HepG2 (cell line): Measurements from ENCODE around the gene SHC1. TPM values are rescaled to one million over a fixed set of nuclear protein-coding genes. Genes with fewer than 3 reads are reported as not detected.
A peak's percentile ranks its signal among the peaks of the same experiment; 100 is the strongest.

Source experiments
- BATF2 ChIP-seq: sonication (generic); formaldehyde crosslinking; IDR thresholded peaks from 2 replicates; pipeline ENCODE4 v1.8.0; 2022; ENCODE audit warnings: mild to moderate bottlenecking, missing genetic modification reagents, moderate library complexity
- BORCS8-MEF2B ChIP-seq: sonication (generic); formaldehyde crosslinking; IDR thresholded peaks from 2 replicates; pipeline ENCODE4 v1.8.0; 2022; ENCODE audit warnings: mild to moderate bottlenecking, missing genetic modification reagents
- CREB1 ChIP-seq, 2 experiments: fragments of 450-650 bp in 1 of 2; IDR thresholded peaks; 2 replicates each; pipeline ENCODE4 v1.6.1; 2016 to 2017; ENCODE audit warnings: control low read depth in 1 of 2, mild to moderate bottlenecking in 1 of 2, missing compliant biosample characterization in 1 of 2, missing genetic modification characterization in 1 of 2
- HIVEP1 ChIP-seq: sonication (generic); formaldehyde crosslinking; IDR thresholded peaks from 2 replicates; pipeline ENCODE4 v1.4.0; 2020; ENCODE audit warnings: mild to moderate bottlenecking, missing genetic modification reagents
- KDM5B ChIP-seq: sonication (generic); formaldehyde crosslinking; IDR thresholded peaks from 2 replicates; pipeline ENCODE4 v1.4.0; 2020; ENCODE audit warnings: missing genetic modification reagents, mild to moderate bottlenecking, borderline replicate concordance
- LCORL ChIP-seq, 2 experiments: fragments of 450-650 bp in 1 of 2; sonication (generic) in 1 of 2; formaldehyde crosslinking in 1 of 2; IDR thresholded peaks; 2 replicates each; pipeline versions ENCODE4 v1.5.0 to v1.6.1; 2017 to 2020; ENCODE audit warnings: antibody characterized with exemption in 1 of 2, missing genetic modification reagents in 1 of 2
- MED8 ChIP-seq: sonication (generic); formaldehyde crosslinking; IDR thresholded peaks from 2 replicates; pipeline ENCODE4 v1.8.1; 2023; ENCODE audit warnings: mild to moderate bottlenecking, missing genetic modification reagents; ENCODE audit not compliant: insufficient replicate concordance
- MIER3 ChIP-seq: IDR thresholded peaks from 2 replicates; pipeline ENCODE4 v1.6.1; 2016; ENCODE audit warnings: missing compliant biosample characterization, borderline replicate concordance
- NR1H2 ChIP-seq: sonication (generic); formaldehyde crosslinking; IDR thresholded peaks from 2 replicates; pipeline ENCODE4 v1.8.1; 2022; ENCODE audit warnings: low read depth, missing genetic modification reagents, borderline replicate concordance
- SP140L ChIP-seq: sonication (generic); formaldehyde crosslinking; IDR thresholded peaks from 2 replicates; pipeline ENCODE4 v1.4.0; 2020; ENCODE audit warnings: missing genetic modification reagents, borderline replicate concordance
- ZBTB38 ChIP-seq: sonication (generic); formaldehyde crosslinking; IDR thresholded peaks from 2 replicates; pipeline ENCODE4 v1.5.1; 2020; ENCODE audit warnings: mild to moderate bottlenecking, missing genetic modification reagents
- ZNF207 ChIP-seq: fragments of 450-650 bp; IDR thresholded peaks from 2 replicates; pipeline ENCODE4 v1.6.1; 2016; ENCODE audit warnings: antibody characterized with exemption, borderline replicate concordance
- ZNF282 ChIP-seq: fragments of 450-650 bp; IDR thresholded peaks from 2 replicates; pipeline ENCODE4 v1.6.1; 2018; ENCODE audit not compliant: partially characterized antibody
- ZNF343 ChIP-seq: sonication (generic); formaldehyde crosslinking; IDR thresholded peaks from 2 replicates; pipeline ENCODE4 v1.4.0; 2020; ENCODE audit warnings: mild to moderate bottlenecking, missing genetic modification reagents
- ZNF710 ChIP-seq: sonication (generic); formaldehyde crosslinking; IDR thresholded peaks from 2 replicates; pipeline ENCODE4 v1.5.0; 2020; ENCODE audit warnings: mild to moderate bottlenecking, missing genetic modification reagents, borderline replicate concordance
- ZNF773 ChIP-seq: sonication (generic); formaldehyde crosslinking; IDR thresholded peaks from 2 replicates; pipeline ENCODE4 v1.4.0; 2020; ENCODE audit warnings: missing genetic modification reagents, borderline replicate concordance
- ZNF782 ChIP-seq: sonication (generic); formaldehyde crosslinking; IDR thresholded peaks from 2 replicates; pipeline ENCODE4 v1.4.0; 2020; ENCODE audit warnings: missing genetic modification reagents, mild to moderate bottlenecking, borderline replicate concordance
- ZNF883 ChIP-seq: sonication (generic); formaldehyde crosslinking; IDR thresholded peaks from 2 replicates; pipeline ENCODE4 v1.5.1; 2020; ENCODE audit warnings: mild to moderate bottlenecking, missing genetic modification reagents; ENCODE audit errors: not compliant biosample characterization
- polyA plus RNA-seq, 8 experiments: library from polyadenylated mRNA; depleted of rRNA in 3 of 8; stranded (reverse) in 7 of 8; unstranded in 1 of 8; fragments of >200 nt; fragmentation: Illumina TruSeq in 4 of 8; extraction: Trizol in 4 of 8; gene quantifications; 2 replicates each; pipeline versions ENCODE4 v1.2.1 to v1.2.3, GENCODE V29; 2011 to 2016; ENCODE audit warnings: low read depth in 4 of 8, missing spikeins in 1 of 8, mixed read lengths in 1 of 8; ENCODE audit not compliant: insufficient read depth in 1 of 8
- total RNA-seq, 5 experiments: library from RNA; depleted of rRNA; stranded (reverse); fragments of >200 nt; fragmentation: Illumina TruSeq; extraction: Trizol; gene quantifications; 2 replicates each; pipeline ENCODE4 v1.2.3, GENCODE V29; 2016; ENCODE audit warnings: low read depth in 1 of 5
- TF ChIP-seq, protein P1 (sequence below): sonication (generic); formaldehyde crosslinking; IDR thresholded peaks from 2 replicates; pipeline ENCODE4 v1.4.0; 2020; ENCODE audit warnings: missing genetic modification reagents, mild to moderate bottlenecking, borderline replicate concordance
- TF ChIP-seq, protein P2 (sequence below): IDR thresholded peaks from 2 replicates; pipeline ENCODE4 v1.6.1; 2016
- TF ChIP-seq, protein P3 (sequence below): sonication (generic); formaldehyde crosslinking; conservative IDR thresholded peaks from 2 replicates; pipeline ENCODE4 v1.4.0; 2020; ENCODE audit warnings: missing genetic modification reagents

SHC1 gene
- total and polyA plus RNA-seq, 2 of the 13 experiments (the other 11 are each of a cell fraction or from before 2014, with no cell fraction given), result 52.0 to 137 TPM

DNA sequence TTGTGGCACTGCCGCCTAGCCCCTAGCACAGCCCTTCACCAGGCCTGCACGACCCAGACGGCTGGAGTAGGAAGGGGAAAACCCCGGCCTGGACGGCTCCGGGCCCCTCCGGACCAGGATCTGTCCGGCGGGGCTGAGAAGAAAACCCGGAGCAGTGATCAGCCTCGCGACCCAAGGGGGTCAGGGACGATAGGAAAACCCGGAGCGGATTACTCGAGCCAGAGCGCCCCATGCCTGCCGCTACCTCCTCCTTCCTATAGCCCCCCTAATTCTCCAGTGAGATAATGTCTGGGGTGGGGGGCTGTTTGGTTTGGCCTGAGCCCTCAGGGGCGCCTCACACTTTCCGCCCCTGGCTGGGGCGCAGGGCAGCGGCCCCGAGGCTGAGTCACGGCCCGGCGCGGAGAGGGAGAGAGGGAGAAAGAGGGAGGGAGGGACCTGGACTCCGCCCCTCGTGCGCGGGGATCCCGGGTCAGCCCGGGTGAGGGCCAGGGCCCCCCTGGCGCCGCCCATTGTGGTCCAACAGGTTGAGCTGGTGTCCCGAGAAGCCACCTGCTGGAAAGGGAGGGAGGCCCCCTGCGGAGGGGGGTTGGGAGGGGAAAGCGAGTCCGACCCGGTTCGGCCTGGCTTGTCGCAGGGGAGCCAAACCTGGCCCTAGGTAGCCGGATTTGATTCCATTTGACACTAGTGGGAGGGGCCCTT is 30.3 kb upstream of the SHC1 start (continued):
- TF ChIP-seq, protein P1, sequence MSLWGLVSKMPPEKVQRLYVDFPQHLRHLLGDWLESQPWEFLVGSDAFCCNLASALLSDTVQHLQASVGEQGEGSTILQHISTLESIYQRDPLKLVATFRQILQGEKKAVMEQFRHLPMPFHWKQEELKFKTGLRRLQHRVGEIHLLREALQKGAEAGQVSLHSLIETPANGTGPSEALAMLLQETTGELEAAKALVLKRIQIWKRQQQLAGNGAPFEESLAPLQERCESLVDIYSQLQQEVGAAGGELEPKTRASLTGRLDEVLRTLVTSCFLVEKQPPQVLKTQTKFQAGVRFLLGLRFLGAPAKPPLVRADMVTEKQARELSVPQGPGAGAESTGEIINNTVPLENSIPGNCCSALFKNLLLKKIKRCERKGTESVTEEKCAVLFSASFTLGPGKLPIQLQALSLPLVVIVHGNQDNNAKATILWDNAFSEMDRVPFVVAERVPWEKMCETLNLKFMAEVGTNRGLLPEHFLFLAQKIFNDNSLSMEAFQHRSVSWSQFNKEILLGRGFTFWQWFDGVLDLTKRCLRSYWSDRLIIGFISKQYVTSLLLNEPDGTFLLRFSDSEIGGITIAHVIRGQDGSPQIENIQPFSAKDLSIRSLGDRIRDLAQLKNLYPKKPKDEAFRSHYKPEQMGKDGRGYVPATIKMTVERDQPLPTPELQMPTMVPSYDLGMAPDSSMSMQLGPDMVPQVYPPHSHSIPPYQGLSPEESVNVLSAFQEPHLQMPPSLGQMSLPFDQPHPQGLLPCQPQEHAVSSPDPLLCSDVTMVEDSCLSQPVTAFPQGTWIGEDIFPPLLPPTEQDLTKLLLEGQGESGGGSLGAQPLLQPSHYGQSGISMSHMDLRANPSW (CRISPR knock-in tag), result 0 out of 2 replicates have a peak, but pooled peaks have one; percentile 24
- no peak for TF ChIP-seq LCORL (IDR thresholded peaks at IDR 0.05)
- peak; percentile 97 for TF ChIP-seq LCORL (CRISPR knock-in tag; IDR thresholded peaks at IDR 0.05)
- TF ChIP-seq SP140L (CRISPR knock-in tag), result no peak
- TF ChIP-seq HIVEP1, result peak; percentile 99
- peak; percentile 68; the same call in 1 of the 2 replicates for TF ChIP-seq BORCS8-MEF2B
- peak; percentile 54 for TF ChIP-seq ZNF883 (CRISPR knock-in tag)
- TF ChIP-seq ZNF207, result no peak
- TF ChIP-seq, protein P2, sequence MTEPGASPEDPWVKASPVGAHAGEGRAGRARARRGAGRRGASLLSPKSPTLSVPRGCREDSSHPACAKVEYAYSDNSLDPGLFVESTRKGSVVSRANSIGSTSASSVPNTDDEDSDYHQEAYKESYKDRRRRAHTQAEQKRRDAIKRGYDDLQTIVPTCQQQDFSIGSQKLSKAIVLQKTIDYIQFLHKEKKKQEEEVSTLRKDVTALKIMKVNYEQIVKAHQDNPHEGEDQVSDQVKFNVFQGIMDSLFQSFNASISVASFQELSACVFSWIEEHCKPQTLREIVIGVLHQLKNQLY (CRISPR knock-in tag), result no peak
- TF ChIP-seq MIER3 (CRISPR knock-in tag), result peak; percentile 18; the same call in 1 of the 2 replicates
- no peak for TF ChIP-seq ZNF343 (CRISPR knock-in tag)
- peak; percentile 58; the same call in 1 of the 2 replicates for TF ChIP-seq ZNF782 (CRISPR knock-in tag)
- TF ChIP-seq ZNF710 (CRISPR knock-in tag), result peak; percentile 81; the same call in 1 of the 2 replicates
- peak; percentile 93 for TF ChIP-seq MED8
- peak; percentile 67; the same call in 1 of the 2 replicates for TF ChIP-seq KDM5B (CRISPR knock-in tag)
- TF ChIP-seq, protein P3, sequence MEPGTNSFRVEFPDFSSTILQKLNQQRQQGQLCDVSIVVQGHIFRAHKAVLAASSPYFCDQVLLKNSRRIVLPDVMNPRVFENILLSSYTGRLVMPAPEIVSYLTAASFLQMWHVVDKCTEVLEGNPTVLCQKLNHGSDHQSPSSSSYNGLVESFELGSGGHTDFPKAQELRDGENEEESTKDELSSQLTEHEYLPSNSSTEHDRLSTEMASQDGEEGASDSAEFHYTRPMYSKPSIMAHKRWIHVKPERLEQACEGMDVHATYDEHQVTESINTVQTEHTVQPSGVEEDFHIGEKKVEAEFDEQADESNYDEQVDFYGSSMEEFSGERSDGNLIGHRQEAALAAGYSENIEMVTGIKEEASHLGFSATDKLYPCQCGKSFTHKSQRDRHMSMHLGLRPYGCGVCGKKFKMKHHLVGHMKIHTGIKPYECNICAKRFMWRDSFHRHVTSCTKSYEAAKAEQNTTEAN (CRISPR knock-in tag), result no peak
- 0 out of 2 replicates have a peak, but pooled peaks have one; percentile 39 for TF ChIP-seq BATF2
- peak; percentile 49 for TF ChIP-seq CREB1 (IDR thresholded peaks at IDR 0.05)
- TF ChIP-seq CREB1 (CRISPR knock-in tag; IDR thresholded peaks at IDR 0.05), result peak; percentile 48; the same call in 1 of the 2 replicates
- TF ChIP-seq ZNF773 (CRISPR knock-in tag), result no peak
- no peak for TF ChIP-seq ZBTB38
- no peak for TF ChIP-seq NR1H2
- no peak for TF ChIP-seq ZNF282
